HG03066 (cell line): ENCODE results near the gene MARK2.

Experiments
- ATAC-seq: cut with Tn5 transposase; IDR thresholded peaks from one replicate; pipeline ENCODE4 v1.9.1; 2021; ENCODE audit warnings: low read depth; ENCODE audit not compliant: unreplicated experiment

The MARK2 gene

GRCh38 chr11:63919267-63920125 is 80.6 kb downstream of the MARK2 start:
- ATAC-seq = no peak

GRCh38 chr11:63920126-63920938 is 81.4 kb downstream of the MARK2 start:
- ATAC-seq = no peak

GRCh38 chr11:63920939-63921417 is 82.1 kb downstream of the MARK2 start:
- ATAC-seq = no peak

- ATAC-seq = no peak
Observed at GRCh38 chr11:63922673-63923192, 83.8 kb downstream of the MARK2 start.

- no peak for ATAC-seq
Observed at GRCh38 chr11:63923319-63923718, 84.4 kb downstream of the MARK2 start.

- no peak for ATAC-seq
Observed at GRCh38 chr11:63929616-63930015, 90.7 kb downstream of the MARK2 start.

GRCh38 chr11:63931045-63931444 is 92.1 kb downstream of the MARK2 start:
- no peak for ATAC-seq

- ATAC-seq = no peak
Observed at GRCh38 chr11:63931876-63932275, 93.0 kb downstream of the MARK2 start.

- no peak for ATAC-seq
Observed at GRCh38 chr11:63933459-63933858, 94.5 kb downstream of the MARK2 start.

- ATAC-seq = peak; percentile 8
Observed at GRCh38 chr11:63937713-63938478, 99.0 kb downstream of the MARK2 start.

GRCh38 chr11:63938479-63939396 is 99.8 kb downstream of the MARK2 start, which contains the start of gene NAA40:
Gene NAA40, plus strand, starts transcription at chr11:63939002. Its CDS starts 95 bp downstream, at chr11:63939097.
- ATAC-seq = peak; percentile 84

- no peak for ATAC-seq
Observed at GRCh38 chr11:63939397-63939891, 100.5 kb downstream of the MARK2 start.

GRCh38 chr11:63940786-63941185 is 101.9 kb downstream of the MARK2 start:
- ATAC-seq = no peak

GRCh38 chr11:63941901-63942300 is 103.0 kb downstream of the MARK2 start:
- no peak for ATAC-seq

- no peak for ATAC-seq
Observed at GRCh38 chr11:63942803-63943202, 103.9 kb downstream of the MARK2 start.

GRCh38 chr11:63944987-63945386 is 106.1 kb downstream of the MARK2 start:
- no peak for ATAC-seq

- ATAC-seq = no peak
Observed at GRCh38 chr11:63945477-63946163, 106.7 kb downstream of the MARK2 start.

GRCh38 chr11:63951779-63952536 is 113.0 kb downstream of the MARK2 start:
- no peak for ATAC-seq
